ENCODE data around the gene CFAP298.
"Not testable (repeated sequence)": the region's sequence is repeated elsewhere in the genome, so short reads cannot be mapped to it uniquely, and the experiment has no call there.

Gene CFAP298, protein sequence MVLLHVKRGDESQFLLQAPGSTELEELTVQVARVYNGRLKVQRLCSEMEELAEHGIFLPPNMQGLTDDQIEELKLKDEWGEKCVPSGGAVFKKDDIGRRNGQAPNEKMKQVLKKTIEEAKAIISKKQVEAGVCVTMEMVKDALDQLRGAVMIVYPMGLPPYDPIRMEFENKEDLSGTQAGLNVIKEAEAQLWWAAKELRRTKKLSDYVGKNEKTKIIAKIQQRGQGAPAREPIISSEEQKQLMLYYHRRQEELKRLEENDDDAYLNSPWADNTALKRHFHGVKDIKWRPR

DNA sequence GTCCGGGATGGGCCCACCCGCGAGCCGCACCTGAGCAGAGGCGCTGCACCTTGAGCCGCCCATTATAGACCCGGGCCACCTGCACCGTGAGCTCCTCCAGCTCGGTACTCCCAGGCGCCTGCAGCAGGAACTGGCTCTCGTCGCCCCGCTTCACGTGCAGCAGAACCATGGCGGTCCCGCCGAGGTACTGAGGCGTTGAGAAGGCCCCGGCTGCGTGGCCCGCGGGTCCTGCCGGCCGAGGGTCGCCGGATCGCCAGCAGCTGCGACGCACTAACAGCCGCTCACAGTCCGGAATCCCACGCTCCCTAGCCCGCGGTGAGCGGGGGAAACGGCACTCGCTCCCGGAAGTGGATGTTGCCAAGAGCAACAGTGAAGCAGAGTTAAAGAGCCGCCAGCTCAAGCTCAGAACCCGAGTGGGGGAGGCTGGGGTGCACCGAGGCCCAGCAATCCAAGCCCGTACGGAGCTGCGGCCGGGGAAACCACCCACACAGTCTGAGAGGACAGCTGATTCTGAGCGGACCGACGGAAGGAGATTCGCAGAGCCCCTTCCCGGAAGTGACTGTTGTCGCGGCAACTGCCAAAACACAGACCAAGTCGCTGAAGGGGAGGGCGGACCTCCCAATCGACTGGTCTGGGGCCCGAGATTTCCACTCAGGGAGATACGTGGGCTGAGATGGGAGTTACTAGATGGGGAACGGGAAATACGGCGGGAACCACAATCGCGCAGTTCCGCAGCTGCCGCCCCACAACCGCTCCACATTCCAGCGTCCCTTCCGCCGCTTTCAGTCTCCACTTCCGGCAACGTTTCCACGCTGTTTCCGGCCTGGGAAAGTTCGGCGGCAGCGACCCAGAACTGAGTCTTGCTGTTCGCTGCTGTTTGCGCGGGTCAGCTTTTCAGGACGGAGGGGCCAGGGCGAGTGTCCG, at the start of gene CFAP298:
CFAP298 (minus strand) TSS at position 303 of the 924 bp plus-strand sequence; CDS start at position 169, 134 bp downstream.
- DNase-seq = peak; percentile 81

DNA sequence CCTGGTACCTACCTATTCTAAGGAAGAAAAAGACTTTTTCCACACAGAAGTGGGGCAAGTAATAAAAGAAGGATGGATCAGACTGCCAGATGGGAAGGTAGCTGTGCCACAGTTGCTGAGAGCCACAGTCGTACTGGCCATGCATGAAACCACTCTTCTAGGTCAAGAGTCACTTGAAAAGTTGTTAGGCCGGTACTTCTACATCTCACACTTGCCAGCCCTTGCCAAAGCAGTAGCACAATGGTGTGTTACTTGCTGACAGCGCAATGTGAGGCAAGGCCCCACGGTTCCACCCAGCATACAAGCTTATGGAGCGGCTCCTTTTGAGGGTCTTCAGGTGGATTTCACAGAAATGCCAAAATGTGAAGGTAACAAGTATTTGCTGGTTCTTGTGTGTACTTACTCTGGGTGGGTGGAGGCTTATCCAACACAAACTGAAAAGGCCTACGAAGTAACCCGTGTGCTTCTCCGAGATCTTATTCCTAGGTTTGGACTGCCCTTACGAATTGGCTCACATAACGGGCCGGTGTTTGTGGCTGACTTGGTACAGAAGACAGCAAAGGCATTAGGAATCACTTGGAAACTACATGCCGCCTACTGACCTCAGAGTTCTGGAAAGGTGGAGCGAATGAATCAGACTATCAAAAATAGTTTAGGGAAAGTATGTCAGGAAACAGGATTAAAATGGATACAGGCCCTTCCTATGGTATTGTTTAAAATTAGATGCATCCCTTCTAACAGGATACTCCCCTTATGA, 49.0 kb upstream of the CFAP298 start:
- not testable (repeated sequence) for DNase-seq

DNA sequence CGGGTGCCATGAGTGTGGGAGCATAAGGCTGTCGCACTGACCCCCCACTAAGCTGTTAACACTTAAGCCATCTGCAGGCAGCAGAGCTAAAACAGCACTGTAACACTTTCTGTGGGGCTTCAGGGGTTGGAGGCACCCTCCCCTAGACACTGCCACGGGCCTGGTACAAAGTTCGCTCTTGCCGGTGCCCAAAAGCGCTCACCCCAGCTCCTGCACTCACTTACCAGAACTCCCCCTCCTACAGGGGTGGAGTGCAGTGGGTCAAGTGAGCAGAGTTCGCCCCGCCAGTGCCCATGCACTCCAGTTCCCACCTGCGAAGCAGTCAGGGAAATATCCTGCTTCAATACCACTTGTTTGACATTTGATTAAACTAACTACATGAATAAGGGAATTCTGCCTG, 46.3 kb upstream of the CFAP298 start:
- DNase-seq = no peak

DNA sequence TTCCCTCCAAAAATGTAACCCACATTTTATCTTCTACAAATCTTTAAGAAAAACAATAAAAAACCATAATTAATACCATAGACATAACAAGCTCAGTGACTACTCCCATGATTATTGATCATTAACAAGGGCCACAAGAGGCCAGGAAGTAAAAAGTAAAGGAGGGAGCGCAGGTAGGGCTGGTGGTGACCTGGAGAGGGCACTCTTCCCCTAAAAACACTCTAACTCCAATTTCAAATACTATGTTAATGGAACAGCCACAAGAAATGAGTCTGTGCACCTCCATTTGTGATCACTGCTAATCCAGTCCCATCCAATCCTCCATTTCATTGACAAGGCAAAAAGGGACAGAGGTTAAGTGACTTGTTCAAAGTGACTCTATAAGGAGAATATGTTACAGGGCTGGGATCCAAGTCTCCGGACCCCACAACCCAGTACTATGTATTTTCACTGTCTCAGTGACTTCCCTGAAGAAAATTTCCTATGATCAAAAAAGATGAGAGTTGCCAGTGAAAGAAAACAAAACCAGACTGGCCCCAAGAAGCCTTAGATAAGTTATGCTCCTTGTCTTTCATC, 41.2 kb upstream of the CFAP298 start:
- peak; percentile 19 for DNase-seq

DNA sequence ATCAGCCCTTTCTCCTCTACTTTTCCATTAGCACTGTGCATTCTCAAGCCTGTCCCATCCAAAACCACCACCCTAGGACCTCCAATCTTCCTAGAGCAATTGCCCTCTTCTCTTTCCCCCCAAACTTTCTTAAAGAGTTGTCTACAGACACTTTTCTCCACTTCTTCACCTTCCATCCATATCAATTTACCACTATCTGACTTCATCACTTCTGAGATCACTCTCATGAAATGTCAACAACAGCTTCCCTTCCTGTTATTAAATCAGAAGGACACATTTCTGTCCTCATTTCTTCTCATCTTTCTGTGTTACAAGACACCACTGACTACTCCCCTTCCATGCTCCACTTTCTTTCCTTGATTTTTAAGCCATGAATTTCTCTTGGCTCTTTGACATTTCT, 36.0 kb upstream of the CFAP298 start:
- no peak for DNase-seq

DNA sequence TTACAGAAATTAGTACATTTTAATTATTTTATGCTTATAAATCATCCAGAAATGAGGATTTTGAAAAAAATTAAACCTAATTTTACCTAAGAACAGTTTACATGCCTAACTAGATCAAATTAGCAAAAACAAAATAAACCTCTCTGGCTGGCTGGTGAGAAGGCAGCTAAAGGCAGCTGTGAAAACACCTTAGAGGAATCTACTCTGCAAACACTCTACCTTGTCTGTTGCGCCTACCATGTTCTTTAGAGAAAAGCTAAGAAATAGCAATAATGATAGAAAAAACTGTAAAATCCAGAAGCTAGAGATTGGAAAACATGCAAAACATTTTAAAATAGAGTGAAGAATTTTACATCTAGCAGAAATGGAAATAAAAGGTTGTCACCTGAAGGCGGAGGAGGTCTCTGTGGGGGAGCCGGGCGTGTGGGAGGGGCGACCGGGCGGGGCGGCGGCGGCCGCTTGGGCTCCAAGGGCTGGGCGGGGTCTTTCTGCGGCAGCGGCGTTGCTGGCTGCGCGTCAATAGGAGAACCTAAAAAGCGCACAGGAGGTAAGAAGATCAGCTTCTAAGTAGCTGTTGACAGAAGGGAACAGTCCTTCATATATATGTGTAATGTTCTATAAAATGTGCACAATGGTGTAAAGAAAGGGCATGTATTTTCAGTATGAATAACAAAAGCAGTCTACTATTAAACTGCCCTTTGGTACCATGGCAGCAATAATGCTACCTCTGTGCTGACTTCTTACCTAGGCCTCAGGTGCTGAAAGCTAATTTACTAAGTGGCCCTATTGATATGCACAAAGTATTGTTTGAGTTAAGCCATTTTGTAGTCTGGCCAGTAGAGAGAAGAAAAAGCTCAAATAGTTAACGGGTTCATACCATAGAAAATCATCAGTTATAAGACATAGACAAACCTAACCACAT, 33.3 kb upstream of the CFAP298 start:
- DNase-seq = no peak

DNA sequence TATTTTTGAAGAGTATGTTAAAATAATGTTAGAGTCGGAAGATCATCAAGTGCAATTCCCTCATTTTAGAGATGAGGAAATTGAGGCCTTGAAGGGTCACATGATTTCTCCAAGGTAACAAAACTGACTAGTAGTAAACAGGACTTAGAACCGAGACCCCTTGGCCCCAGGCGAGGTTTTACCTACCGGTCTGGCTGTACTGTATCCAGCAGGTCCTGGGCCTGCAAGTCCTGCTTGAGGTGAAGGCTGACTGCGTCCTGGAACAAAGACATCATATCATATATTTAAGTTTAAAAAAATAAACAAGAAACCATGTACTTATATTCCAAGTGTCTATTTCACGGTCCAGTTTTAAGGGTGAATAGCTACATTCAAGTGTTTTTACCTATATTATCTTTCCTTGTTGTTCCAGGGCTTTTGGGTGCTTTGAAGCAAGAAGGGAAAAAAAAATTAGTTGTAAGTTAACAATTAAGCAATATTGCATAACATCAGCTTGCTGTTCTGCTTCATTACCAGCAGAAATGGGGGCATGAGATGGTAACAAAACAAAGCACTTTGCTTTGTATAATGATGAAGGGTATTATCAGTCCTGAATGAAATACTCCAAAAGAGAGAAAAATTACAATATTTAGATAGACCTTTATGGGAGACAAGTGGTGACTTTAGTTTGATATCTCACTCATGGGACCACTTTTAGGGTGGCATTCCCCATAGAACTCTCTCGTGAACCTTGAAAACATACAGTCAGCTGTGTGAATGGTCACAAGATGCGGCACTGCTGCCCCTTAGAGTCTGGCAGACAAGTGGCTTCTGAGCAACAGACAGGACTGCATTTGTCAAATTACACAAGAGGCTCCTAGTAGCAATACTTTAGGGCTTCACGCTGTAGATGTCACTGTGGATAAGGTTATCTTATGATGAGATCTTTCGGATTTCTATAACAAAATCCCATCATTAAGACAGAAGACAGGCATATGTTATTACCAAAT, 29.8 kb upstream of the CFAP298 start:
- no peak for DNase-seq

DNA sequence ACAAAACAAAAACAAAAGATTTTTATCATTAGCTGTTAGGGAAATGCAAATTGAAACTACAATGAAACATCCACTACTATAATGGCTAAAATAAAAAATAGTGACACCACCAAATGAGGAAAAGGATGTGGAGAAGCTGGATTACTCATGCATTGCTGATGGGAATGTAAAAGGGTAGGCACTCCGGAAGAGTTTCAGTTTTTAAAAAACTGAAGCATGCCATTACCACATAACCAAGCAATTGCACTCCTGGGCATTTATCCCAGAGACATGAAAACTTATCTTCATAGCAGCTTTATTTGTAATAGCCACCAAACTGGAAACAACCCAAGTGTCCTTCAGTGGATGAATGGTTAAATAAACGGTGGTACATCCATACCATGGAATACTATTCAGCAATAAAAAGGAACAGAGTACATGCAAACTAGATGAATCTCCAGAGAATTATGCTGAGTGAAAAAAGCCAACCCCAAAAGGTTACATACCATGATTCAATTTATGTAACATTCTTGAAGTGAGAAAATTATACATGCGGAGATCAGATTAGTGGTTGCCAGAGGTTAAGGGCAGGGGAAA, 14.5 kb upstream of the CFAP298 start:
- DNase-seq = no peak

DNA sequence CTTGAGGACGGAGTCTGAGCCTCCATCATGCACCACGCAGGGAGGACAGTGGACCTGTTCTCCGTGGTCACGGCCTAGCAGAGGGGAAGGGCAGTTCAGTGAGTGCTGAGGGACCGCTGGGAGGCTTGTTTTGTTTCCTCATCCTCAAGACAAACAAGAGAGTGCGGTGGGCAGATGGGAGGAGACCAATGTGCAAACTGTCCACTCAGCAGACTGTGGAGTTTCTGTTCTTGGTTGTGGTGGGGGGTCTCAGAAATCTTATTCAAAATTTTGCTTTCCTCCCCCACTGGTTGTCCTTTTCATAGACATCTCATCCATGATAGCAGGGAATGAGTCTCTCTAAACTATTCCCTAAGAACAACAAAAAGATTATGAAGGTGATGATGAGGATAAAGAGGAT, 6.0 kb upstream of the CFAP298 start:
- not testable (repeated sequence) for DNase-seq

DNA sequence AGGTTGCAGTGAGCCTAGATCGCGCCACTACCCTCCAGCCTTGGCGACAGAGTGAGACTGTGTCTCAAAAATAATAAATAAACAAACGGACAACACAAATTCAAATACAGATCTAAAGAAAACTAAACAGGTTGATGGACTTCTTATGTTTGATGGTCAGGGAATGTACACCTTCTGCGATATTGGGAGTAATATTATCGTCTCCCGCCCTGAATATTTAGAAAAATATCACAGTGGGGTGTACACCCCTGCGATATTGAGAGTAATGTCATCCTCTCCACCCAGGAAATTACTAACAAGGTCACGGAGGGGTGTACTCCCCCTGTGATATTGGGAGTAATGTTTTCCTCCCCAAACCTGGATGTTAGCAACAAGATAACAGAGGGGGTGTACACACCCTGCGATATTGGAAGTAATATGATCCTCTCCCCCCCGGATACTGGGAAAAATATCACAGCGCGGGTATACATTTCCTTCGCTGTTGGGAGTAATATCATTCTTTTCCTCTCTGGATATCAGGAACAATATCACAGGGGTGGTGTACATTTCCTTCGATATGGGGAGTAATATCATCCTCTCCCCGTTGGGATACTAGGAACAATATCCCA, 1.4 kb upstream of the CFAP298 start:
- no peak for DNase-seq

DNA sequence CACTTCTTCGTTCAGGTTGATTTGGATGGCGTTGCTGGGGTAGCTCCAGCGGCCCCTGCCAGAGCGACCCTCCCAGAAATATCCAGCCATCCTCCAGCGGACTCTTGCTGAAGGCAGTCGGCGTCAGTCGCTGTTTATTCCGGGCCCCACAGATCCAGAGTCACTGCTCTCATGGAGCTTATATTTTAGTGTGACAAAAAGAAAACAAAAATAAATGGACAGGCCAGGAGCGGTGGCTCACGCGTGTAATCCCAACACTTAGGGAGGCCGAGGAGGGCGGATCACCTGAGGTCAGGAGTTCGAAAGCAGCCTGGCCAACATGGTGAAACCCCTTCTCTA, 791 bp upstream of the CFAP298 start:
- DNase-seq = no peak

DNA sequence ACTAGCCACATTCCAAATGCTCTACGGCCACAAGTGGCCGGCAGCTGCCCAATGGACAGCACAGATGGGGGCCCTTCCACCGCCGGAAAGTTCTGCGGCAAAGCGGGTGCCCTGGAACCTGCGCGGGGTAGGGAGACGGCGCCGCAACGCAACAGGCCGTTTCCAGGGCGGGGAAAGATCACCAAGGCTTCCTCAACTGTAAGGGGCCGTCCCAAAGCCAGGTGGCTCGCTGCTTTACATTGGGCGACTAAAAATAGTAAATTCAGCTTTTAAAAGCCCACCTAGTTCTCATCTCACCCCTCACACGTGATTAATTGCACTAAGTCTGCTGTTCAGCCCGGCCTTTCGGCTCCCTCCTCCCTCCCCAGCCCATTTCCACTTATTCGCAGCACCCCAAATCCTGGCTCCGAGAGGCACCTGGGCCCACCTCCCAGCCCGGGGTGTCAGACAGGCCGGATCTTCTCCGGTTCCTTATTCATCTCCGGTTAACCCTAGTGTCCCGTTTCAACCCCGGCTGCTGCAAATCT, 643 bp downstream of the CFAP298 start:
- no peak for DNase-seq

DNA sequence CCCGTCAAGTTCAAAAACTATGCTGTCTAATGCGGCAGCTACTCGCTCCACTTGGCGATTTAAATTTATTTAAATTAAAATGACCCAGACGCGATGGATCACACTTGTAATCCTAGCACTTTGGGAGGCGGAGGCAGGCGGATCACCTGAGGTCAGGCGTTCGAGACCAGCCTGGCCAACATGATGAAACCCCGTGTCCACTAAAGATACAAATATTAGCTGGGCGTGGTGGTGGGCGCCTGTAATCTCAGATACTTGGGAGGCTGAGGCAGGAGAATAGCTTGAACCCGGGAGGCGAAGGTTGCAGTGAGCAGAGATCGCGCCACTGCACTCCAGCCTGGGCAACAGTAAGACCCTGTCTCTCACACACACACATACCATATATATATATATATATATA, 1.2 kb downstream of the CFAP298 start:
- DNase-seq = not testable (repeated sequence)

DNA sequence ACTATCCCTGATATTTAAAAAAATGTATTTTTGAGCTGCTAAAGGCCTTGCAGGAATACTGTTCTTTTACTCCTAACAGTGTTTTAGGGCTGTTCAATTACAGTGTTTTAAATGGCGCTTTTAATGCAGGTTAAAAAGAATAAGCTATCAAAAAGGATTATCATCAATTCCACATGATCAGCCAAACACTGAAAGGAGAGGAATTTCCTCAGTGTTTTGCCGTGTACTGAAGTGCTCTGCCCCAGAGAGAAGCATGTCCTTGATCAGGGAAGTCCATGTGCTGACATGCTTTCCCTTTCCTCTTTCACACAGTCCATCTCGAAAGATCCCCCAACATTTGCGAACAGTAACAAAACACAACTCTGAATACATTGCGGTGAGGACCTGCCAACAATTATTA, 3.3 kb downstream of the CFAP298 start:
- no peak for DNase-seq

DNA sequence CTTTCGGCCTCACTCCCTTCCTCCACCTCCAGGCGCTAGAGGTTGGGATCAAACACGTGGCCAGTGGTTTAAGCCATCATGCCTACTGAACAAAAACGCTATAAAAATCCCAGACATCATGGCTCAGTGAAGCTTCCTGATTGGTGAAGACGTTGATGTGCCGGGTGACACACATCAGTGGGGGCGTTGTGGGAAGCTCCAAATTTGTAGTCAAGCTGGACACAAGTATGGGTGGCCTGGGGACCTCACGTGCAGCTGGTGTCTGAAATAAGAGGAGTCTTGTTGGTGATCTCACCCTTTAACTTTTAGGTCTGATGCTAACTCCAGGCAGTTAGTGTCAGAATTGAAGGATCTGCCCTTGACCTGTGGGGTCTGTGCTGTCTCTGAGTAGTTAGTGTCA, 6.7 kb downstream of the CFAP298 start:
- DNase-seq = no peak

DNA sequence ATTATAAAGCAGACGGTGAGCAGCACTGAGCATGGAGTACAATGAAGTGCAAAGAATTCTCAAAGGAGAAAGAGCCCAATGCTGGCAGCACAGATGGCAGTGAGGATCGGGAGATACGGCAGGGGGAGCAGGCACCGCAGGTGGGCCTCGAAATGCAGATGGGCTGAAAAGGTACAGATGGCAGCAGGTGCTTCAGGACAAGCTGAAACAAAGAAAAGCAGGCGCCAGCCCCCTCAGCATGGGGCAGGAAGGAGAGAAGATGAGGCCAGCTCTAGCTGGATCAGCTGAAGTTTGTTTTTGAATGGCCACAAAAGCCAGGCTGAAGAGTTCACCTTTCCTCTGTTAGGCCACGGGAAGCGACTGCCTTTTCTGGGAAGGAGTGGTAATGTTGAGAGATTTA, 7.7 kb downstream of the CFAP298 start:
- peak; percentile 95 for DNase-seq

DNA sequence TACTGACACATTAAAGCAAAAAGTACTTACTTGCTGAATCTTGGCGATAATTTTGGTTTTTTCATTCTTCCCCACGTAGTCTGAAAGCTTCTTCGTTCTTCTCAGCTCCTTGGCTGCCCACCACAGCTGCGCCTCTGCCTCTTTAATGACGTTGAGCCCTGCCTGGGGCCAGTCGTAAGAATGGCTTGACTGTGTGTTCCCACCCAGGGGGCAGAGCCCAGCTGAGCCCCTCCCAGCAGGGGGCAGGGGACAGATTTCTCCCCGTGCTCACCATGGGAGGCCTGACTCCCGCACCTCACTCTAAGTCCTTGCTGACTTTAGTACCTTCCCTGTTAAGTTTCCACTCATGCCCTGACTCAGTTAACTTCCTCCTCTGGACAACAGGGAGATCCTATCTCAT, 9.0 kb downstream of the CFAP298 start:
- DNase-seq = no peak

DNA sequence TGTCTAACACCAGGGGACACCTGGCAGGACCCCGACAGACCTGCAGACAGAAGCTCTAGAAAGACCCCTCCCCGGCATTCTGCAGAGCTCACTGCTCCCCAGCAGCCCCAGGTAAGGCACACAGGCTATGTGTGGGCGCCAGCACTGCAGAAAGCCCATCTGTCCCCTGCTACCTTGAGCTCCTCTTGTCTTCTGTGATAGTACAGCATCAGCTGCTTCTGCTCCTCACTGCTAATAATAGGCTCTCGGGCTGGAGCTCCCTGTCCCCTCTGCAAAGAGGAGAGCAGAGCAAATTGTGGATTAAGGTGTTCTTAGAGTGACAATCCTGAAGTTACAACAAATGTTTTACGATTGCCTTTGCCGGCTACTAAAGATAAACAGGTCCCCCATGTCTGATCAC, 10.1 kb downstream of the CFAP298 start:
- DNase-seq = no peak

DNA sequence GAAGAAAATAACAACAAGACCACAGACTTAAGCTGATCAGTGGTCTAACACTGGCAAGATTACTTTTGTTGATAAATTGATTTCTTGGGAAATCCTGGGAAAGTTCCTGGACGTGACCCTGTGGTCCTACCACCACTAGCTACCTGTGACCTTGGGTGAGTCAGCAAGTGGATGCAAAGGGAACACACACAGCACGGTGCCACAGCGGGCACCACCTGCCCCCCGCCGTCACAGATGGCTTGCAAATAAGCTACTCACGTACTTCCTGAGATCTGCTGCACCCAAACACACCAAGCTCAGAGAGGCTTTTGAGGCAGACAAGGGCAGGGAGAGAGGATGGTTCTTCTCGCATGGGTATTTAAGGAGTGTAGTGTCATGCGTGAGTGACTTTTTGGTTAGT, 12.7 kb downstream of the CFAP298 start:
- peak; percentile 72 for DNase-seq

DNA sequence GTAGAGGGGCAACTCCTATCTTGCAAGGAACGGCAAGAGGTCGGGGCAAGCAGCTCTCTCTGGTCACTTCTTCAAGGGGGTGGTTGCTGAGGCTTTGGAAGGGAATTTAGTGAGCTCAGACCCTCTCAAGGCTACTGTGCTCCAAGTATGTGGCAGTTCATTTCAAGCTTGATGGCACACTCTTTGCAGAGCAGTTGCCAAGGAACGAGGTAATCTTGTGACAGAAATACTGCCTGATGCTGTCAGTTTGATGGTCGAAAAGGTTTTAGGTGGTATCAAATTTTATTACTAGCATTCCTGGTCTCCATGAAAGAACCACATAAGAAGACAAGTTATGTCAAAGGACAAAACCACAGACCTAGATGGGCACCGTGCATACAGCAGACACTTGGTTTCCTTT, 13.1 kb downstream of the CFAP298 start:
- DNase-seq = no peak

Measured in NCI-H524 treated with DMSO at 0.1 percent for 48 hours (cell line).